ENCODE data around the gene TBX20.

Gene TBX20

GRCh38 chr7:35253710-35254495 is at the start of gene TBX20:
Gene TBX20 (minus strand): TSS chr7:35254100. CDS start chr7:35253620, 480 bp downstream.
- DNase-seq, result peak; percentile 51 to 84 (median 66)

- DNase-seq, result no peak
Observed at GRCh38 chr7:35289376-35289775, 35.5 kb upstream of the TBX20 start.

- no peak for DNase-seq
Observed at GRCh38 chr7:35286986-35287385, 33.1 kb upstream of the TBX20 start.

- DNase-seq, result no peak
Observed at GRCh38 chr7:35286422-35286821, 32.5 kb upstream of the TBX20 start.

GRCh38 chr7:35285799-35286198 is 31.9 kb upstream of the TBX20 start:
- no peak for DNase-seq

GRCh38 chr7:35280902-35281301 is 27.0 kb upstream of the TBX20 start:
- DNase-seq, result no peak

GRCh38 chr7:35277359-35277758 is 23.5 kb upstream of the TBX20 start:
- no peak for DNase-seq

- no peak for DNase-seq
Observed at GRCh38 chr7:35272246-35272645, 18.3 kb upstream of the TBX20 start.

- DNase-seq, result no peak
Observed at GRCh38 chr7:35268953-35269352, 15.1 kb upstream of the TBX20 start.

GRCh38 chr7:35267411-35267810 is 13.5 kb upstream of the TBX20 start:
- DNase-seq, result no peak

- no peak for DNase-seq
Observed at GRCh38 chr7:35263396-35263795, 9.5 kb upstream of the TBX20 start.

GRCh38 chr7:35261476-35262285 is 7.8 kb upstream of the TBX20 start:
- DNase-seq, result no peak

GRCh38 chr7:35261041-35261440 is 7.1 kb upstream of the TBX20 start:
- DNase-seq, result no peak

GRCh38 chr7:35260246-35260645 is 6.3 kb upstream of the TBX20 start:
- DNase-seq, result no peak

- DNase-seq, result no peak
Observed at GRCh38 chr7:35259523-35259908, 5.6 kb upstream of the TBX20 start.

- DNase-seq, result no peak
Observed at GRCh38 chr7:35258868-35259522, 5.1 kb upstream of the TBX20 start.

GRCh38 chr7:35258125-35258867 is 4.4 kb upstream of the TBX20 start:
- no peak for DNase-seq

- no peak for DNase-seq
Observed at GRCh38 chr7:35257251-35258124, 3.6 kb upstream of the TBX20 start.

- DNase-seq, result no peak
Observed at GRCh38 chr7:35256256-35257175, 2.6 kb upstream of the TBX20 start.

GRCh38 chr7:35255443-35256255 is 1.7 kb upstream of the TBX20 start:
- no peak for DNase-seq

All from suppressor macrophage treated with lipopolysaccharide for 1 hour (primary cell).